GM13977 (cell line): ENCODE data around the gene OMA1.

ENCODE experiments used
- DNase-seq: peaks from one replicate; pipeline ENCODE4 v3.0.0; 2012; ENCODE audit warnings: low spot score
- CTCF ChIP-seq: IDR thresholded peaks from 2 replicates; pipeline ENCODE4 v1.5.1; 2012; ENCODE audit warnings: mild to moderate bottlenecking, control low read depth; ENCODE audit not compliant: insufficient read depth; ENCODE audit errors: extremely low read depth, missing control alignments
- in situ Hi-C: fragments of 300-500 bp; cut with MboI; formaldehyde crosslinking; loops from one replicate; pipeline ENCODE4 v1.12.0; 2022; ENCODE audit warnings: low sequenced_read_pairs, low pct_unique_long_range_greater_than_20kb, mixed read lengths, inconsistent platforms; ENCODE audit not compliant: unreplicated experiment

OMA1 gene

GRCh38 chr1:58457023-58457635 is 89.4 kb downstream of the OMA1 start:
- TF ChIP-seq CTCF: no peak
- in situ Hi-C loops: no loop called here
- no peak for DNase-seq

- no peak for TF ChIP-seq CTCF
- DNase-seq: no peak
- in situ Hi-C loops: no loop called here
These were observed 90.1 kb downstream of the OMA1 start for GRCh38 chr1:58456470-58456869.

- in situ Hi-C loops: no loop called here
- no peak for DNase-seq
- no peak for TF ChIP-seq CTCF
These were observed 91.7 kb downstream of the OMA1 start for GRCh38 chr1:58454807-58455206.

GRCh38 chr1:58454385-58454784 is 92.1 kb downstream of the OMA1 start:
- no peak for DNase-seq
- in situ Hi-C loops: no loop called here
- TF ChIP-seq CTCF: no peak

GRCh38 chr1:58451560-58452191 is 94.8 kb downstream of the OMA1 start:
- DNase-seq: no peak
- in situ Hi-C loops: no loop called here
- TF ChIP-seq CTCF: no peak

GRCh38 chr1:58447886-58448285 is 98.6 kb downstream of the OMA1 start:
- TF ChIP-seq CTCF: no peak
- in situ Hi-C loops: no loop called here
- no peak for DNase-seq
